GM12878 (cell line): Measurements from ENCODE around the gene METTL21C. TPM values are rescaled to one million over a fixed set of nuclear protein-coding genes. Genes with fewer than 3 reads are reported as not detected.

Experiments used
- ATAC-seq: fragments of 200-7000 bp; cut with Tn5 transposase; 3 replicates; pipeline ENCODE4 v1.9.1; 2020; ENCODE audit warnings: mild to moderate bottlenecking, moderate library complexity
- BruUV-seq: library from RNA; stranded (reverse); fragments of 400-500 nt; replicated peaks from 2 replicates; lab custom pipeline; 2021; lab: Mats Ljungman, UMichigan
- CTCF ChIA-PET: fragments of 300-600 bp; sonication (Branson Sonifier 250); formaldehyde crosslinking; extraction: SDS; loops from one replicate; lab custom pipeline; 2021; ENCODE audit warnings: inconsistent platforms; lab: Yijun Ruan, JAX
- POLR2A ChIA-PET: fragments of 350-600 bp; formaldehyde crosslinking; extraction: SDS; loops from one replicate; lab custom pipeline; 2021; ENCODE audit warnings: inconsistent platforms; lab: Charles Lee
- RAD21 ChIA-PET: fragments of 300-600 bp; sonication (Branson Sonifier 250); formaldehyde crosslinking; loops from one replicate; lab custom pipeline; 2023; ENCODE audit warnings: antibody characterized with exemption; ENCODE audit not compliant: unreplicated experiment; lab: Charles Lee
- SMC1A ChIA-PET: fragments of 300-600 bp; sonication (Branson Sonifier 250); formaldehyde crosslinking; loops from one replicate; lab custom pipeline; 2023; ENCODE audit not compliant: unreplicated experiment, uncharacterized antibody; lab: Charles Lee
- DNase-seq: peaks from one replicate; pipeline ENCODE4 v3.0.0-alpha.2; 2011; ENCODE audit warnings: low read depth, low spot score
- FAIRE-seq: peaks from 3 replicates; lab custom pipeline; 2011; peaks lifted over from hg19 to GRCh38; lab: Jason Lieb, UNC
- H2AFZ ChIP-seq: 2 replicates; pipeline ENCODE4 v1.6.0; 2011; ENCODE audit warnings: low read depth, low read length, control low read depth; ENCODE audit not compliant: control insufficient read depth
- H3K27ac ChIP-seq: 2 replicates; pipeline ENCODE4 v1.5.1; 2011; ENCODE audit warnings: control low read depth; ENCODE audit not compliant: control insufficient read depth, insufficient read depth
- H3K27me3 ChIP-seq, 2 experiments: replicated peaks in 1 of 2; 2 replicates each; pipeline versions ENCODE4 v1.6.0 to v1.6.1; 2011; ENCODE audit warnings: low read length in 1 of 2; ENCODE audit not compliant: control insufficient read depth in 2 of 2, insufficient read depth in 2 of 2
- H3K36me3 ChIP-seq, 2 experiments: 2 replicates each; pipeline ENCODE4 v1.5.1; 2011; ENCODE audit warnings: low read length in 1 of 2; ENCODE audit not compliant: control insufficient read depth in 2 of 2, insufficient read depth in 2 of 2
- H3K4me1 ChIP-seq: 2 replicates; pipeline ENCODE4 v1.6.1; 2011; ENCODE audit warnings: mild to moderate bottlenecking, low read length, moderate library complexity, mixed read lengths; ENCODE audit not compliant: control insufficient read depth, insufficient read depth
- H3K4me2 ChIP-seq: 2 replicates; pipeline ENCODE4 v1.6.0; 2011; ENCODE audit warnings: control low read depth; ENCODE audit not compliant: control insufficient read depth, insufficient read depth
- H3K4me3 ChIP-seq: fragments of 200-600 bp; sonication (generic); 2 replicates; pipeline ENCODE4 v1.5.1; 2016
- H3K79me2 ChIP-seq: 2 replicates; pipeline ENCODE4 v1.6.0; 2011; ENCODE audit warnings: low read length; ENCODE audit not compliant: control insufficient read depth, insufficient read depth
- H3K9ac ChIP-seq: 2 replicates; pipeline ENCODE4 v1.8.0; 2011; ENCODE audit warnings: low read length, control low read depth, mixed read lengths; ENCODE audit not compliant: control insufficient read depth, insufficient read depth
- H3K9me3 ChIP-seq: replicated peaks from 3 replicates; pipeline ENCODE4 v1.5.1; 2011; ENCODE audit warnings: mild to moderate bottlenecking, low read length; ENCODE audit not compliant: control insufficient read depth, insufficient read depth
- H4K20me1 ChIP-seq: 2 replicates; pipeline ENCODE4 v1.6.0; 2011; ENCODE audit not compliant: control insufficient read depth, insufficient read depth
- BACH1 ChIP-seq: fragments of 450-650 bp; IDR thresholded peaks from 2 replicates; pipeline ENCODE4 v1.6.1; 2017; ENCODE audit warnings: mild to moderate bottlenecking, borderline replicate concordance
- HDAC2 ChIP-seq: fragments of 200-600 bp; sonication (generic); IDR thresholded peaks from 2 replicates; pipeline ENCODE4 v1.6.1; 2017
- NFYB ChIP-seq: IDR thresholded peaks from 2 replicates; pipeline ENCODE4 v1.6.1; 2011; ENCODE audit warnings: low read depth, mild to moderate bottlenecking, low read length, improper control_type of control experiment, moderate library complexity; ENCODE audit not compliant: insufficient read depth
- POLR2AphosphoS2 ChIP-seq: IDR thresholded peaks from 2 replicates; pipeline ENCODE4 v1.6.1; 2011; ENCODE audit warnings: low read depth, mild to moderate bottlenecking, low read length, improper control_type of control experiment, moderate library complexity
- RAD21 ChIP-seq: IDR thresholded peaks from 2 replicates; pipeline ENCODE4 v1.6.1; 2011; ENCODE audit warnings: mild to moderate bottlenecking, low read depth, low read length, moderate library complexity; ENCODE audit not compliant: insufficient read depth
- SMC3 ChIP-seq: IDR thresholded peaks from 2 replicates; pipeline ENCODE4 v1.6.1; 2011; ENCODE audit warnings: low read length, improper control_type of control experiment, borderline replicate concordance
- ZBTB11 ChIP-seq: fragments of 450-650 bp; formaldehyde crosslinking; IDR thresholded peaks from 2 replicates; pipeline ENCODE4 v1.5.0; 2022; ENCODE audit warnings: mild to moderate bottlenecking, missing genetic modification characterization
- ZNF217 ChIP-seq: fragments of 450-650 bp; IDR thresholded peaks from 2 replicates; pipeline ENCODE4 v1.6.1; 2017; ENCODE audit warnings: antibody characterized with exemption, mild to moderate bottlenecking
- WGBS: methylation state at CpG from one replicate; pipeline ENCODE4 v1.1.6; 2016; ENCODE audit warnings: low lambda C conversion rate; ENCODE audit not compliant: insufficient replicate concordance, insufficient coverage; ENCODE audit errors: missing lambda C conversion rate; 5-methylcytosine and 5-hydroxymethylcytosine counted together
- in situ Hi-C: fragments of 300-500 bp; cut with MboI; formaldehyde crosslinking; loops from 9 replicates; pipeline ENCODE4 v1.14.3; 2018; ENCODE audit warnings: mixed read lengths
- intact Hi-C: fragments of 100-400 bp; cut with micrococcal nuclease; formaldehyde crosslinking; loops from one replicate; pipeline ENCODE4 v1.14.2; 2022; ENCODE audit not compliant: unreplicated experiment
- polyA plus RNA-seq, 11 experiments: library from polyadenylated mRNA; depleted of rRNA in 4 of 11; unstranded in 6 of 11; stranded (reverse) in 5 of 11; fragments of >200 nt; fragmentation: Nextera tagmentation in 4 of 11; fragmentation: Illumina TruSeq in 1 of 11; extraction: Ambion mirVana in 4 of 11; extraction: Trizol in 1 of 11; gene quantifications; 1 replicate in 1 of 11; 2 replicates in 10 of 11; pipeline versions ENCODE4 v1.2.1 to v1.2.3, GENCODE V29; 2011 to 2016; ENCODE audit warnings: inconsistent platforms in 2 of 11, missing spikeins in 2 of 11, low read depth in 1 of 11
- total RNA-seq, 4 experiments: library from RNA; depleted of rRNA in 3 of 4; stranded (reverse); fragments of >200 nt in 3 of 4; fragmentation: Illumina TruSeq in 1 of 4; extraction: Trizol in 1 of 4; gene quantifications; 2 replicates each; pipeline versions ENCODE4 v1.2.1 to v1.2.3, GENCODE V29; 2013 to 2021
- TF ChIP-seq, protein P1 (sequence below), 3 experiments: IDR thresholded peaks in 2 of 3; conservative IDR thresholded peaks in 1 of 3; 2 replicates each; pipeline ENCODE4 v1.5.1; 2011; ENCODE audit warnings: low read depth in 3 of 3, low read length in 3 of 3, mild to moderate bottlenecking in 3 of 3, control low read depth in 2 of 3, moderate library complexity in 2 of 3, inconsistent platforms in 1 of 3, mixed read lengths in 1 of 3; ENCODE audit not compliant: control insufficient read depth in 2 of 3, insufficient read depth in 1 of 3; ENCODE audit errors: extremely low read depth in 1 of 3

METTL21C gene
- total and polyA plus RNA-seq, 10 of the 15 experiments (the other 5 are each of a cell fraction or from before 2014, with no cell fraction given): 0.13 TPM; not detected in 9

DNA sequence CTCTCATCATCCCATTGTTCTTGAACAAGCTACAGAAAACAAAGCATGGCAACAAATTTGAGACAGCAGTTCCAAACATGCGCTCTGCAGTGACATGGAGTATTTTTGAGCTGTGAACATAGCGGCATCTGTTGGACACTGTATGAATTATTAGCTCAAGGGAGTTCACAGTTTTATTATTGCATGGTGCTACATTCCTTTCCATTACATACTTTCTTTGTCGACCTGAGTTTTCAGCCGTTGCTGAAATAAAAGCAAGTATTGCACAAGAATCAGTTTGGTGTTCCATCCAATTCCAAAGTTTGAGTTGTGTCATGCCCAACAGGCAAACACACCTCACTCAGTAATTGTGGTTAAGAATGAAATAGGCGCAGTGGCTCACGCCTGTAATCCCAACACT, 30.1 kb upstream of the METTL21C start:
- no peaks in the 10 kb centered on the region; a peak in 1 of 4 replicates for H3K27me3 ChIP-seq
- no peaks in the 10 kb centered on the region for H4K20me1 ChIP-seq
- no peaks in the 10 kb centered on the region for H3K79me2 ChIP-seq
- DNase-seq (no peak), ATAC-seq (peak; percentile 69), FAIRE-seq (no peak)
- H3K9ac ChIP-seq: no peak overlapping the region
- no TSS peak for BruUV-seq
- ChIA-PET POLR2A (interaction anchor here (0.6 to 0.7 kb wide), 2 partner anchors 56 to 136 kb away, joined by 3 to 4 read pairs; no protein-coding TSS in a partner anchor), SMC1A (interaction anchor here (0.5 to 1.5 kb wide), 5 partner anchors 124 to 145 kb away, joined by 3 to 7 read pairs (median 3); partner anchors contain the start of gene TPP2), RAD21 (interaction anchor here (0.7 to 1.4 kb wide), 6 partner anchors 44 to 145 kb away, joined by 3 to 4 read pairs (median 4); no protein-coding TSS in a partner anchor), CTCF (interaction anchor here (0.6 to 1.7 kb wide), 13 partner anchors 8 to 232 kb away, joined by 3 to 8 read pairs (median 3); no protein-coding TSS in a partner anchor)
- H3K4me3 ChIP-seq: no peak overlapping the region
- no peaks in the 10 kb centered on the region for H3K36me3 ChIP-seq
- H3K9me3 ChIP-seq: no peaks in the 10 kb centered on the region
- no peaks in the 10 kb centered on the region for H3K4me1 ChIP-seq
- H2AFZ ChIP-seq: no peak overlapping the region
- 50% methylated on average over 6 of the region's 6 CpGs for WGBS
- H3K4me2 ChIP-seq: no peak overlapping the region
- intact Hi-C loops (loop anchor here (2.0 kb wide), 1 partner anchor 144 kb away; no protein-coding TSS in a partner anchor), in situ Hi-C loops (no loop called here)
- TF ChIP-seq SMC3: peak; percentile 39; the same call in 1 of the 2 replicates
- TF ChIP-seq ZNF217: no peak
- TF ChIP-seq RAD21: peak; percentile 54
- TF ChIP-seq ZBTB11: no peak
- TF ChIP-seq HDAC2: no peak
- no peak for TF ChIP-seq POLR2AphosphoS2
- TF ChIP-seq NFYB: no peak
- TF ChIP-seq, protein P1, sequence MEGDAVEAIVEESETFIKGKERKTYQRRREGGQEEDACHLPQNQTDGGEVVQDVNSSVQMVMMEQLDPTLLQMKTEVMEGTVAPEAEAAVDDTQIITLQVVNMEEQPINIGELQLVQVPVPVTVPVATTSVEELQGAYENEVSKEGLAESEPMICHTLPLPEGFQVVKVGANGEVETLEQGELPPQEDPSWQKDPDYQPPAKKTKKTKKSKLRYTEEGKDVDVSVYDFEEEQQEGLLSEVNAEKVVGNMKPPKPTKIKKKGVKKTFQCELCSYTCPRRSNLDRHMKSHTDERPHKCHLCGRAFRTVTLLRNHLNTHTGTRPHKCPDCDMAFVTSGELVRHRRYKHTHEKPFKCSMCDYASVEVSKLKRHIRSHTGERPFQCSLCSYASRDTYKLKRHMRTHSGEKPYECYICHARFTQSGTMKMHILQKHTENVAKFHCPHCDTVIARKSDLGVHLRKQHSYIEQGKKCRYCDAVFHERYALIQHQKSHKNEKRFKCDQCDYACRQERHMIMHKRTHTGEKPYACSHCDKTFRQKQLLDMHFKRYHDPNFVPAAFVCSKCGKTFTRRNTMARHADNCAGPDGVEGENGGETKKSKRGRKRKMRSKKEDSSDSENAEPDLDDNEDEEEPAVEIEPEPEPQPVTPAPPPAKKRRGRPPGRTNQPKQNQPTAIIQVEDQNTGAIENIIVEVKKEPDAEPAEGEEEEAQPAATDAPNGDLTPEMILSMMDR (IDR thresholded peaks at IDR 0.05 in 2 of 3, conservative IDR thresholded peaks at IDR 0.05 in 1 of 3; ENCODE audit: control insufficient read depth in 2 of 3, extremely low read depth in 1 of 3, insufficient read depth in 1 of 3, low read depth in 3 of 3, low read length in 3 of 3): peak; percentile 22 to 49 (median 38); a peak in 4 of 6 replicates
- no peak for TF ChIP-seq BACH1
- no peak overlapping the region for H3K27ac ChIP-seq
